CD4-positive, alpha-beta T cell (primary cell): Measurements from ENCODE around the gene DEFB132. TPM values are rescaled to one million over a fixed set of nuclear protein-coding genes. Genes with fewer than 3 reads are reported as not detected.

ENCODE experiments used
- ATAC-seq: fragments of 200-7000 bp; cut with Tn5 transposase; one replicate; pipeline ENCODE4 v1.10.0; 2022; ENCODE audit warnings: mild to moderate bottlenecking; ENCODE audit not compliant: poor library complexity
- CTCF ChIA-PET: fragments of 350-600 bp; sonication (Branson Sonifier 250); formaldehyde crosslinking; loops from one replicate; lab custom pipeline; 2021; ENCODE audit warnings: antibody characterized with exemption, inconsistent platforms; lab: Charles Lee
- POLR2A ChIA-PET: fragments of 350-600 bp; sonication (Branson Sonifier 250); formaldehyde crosslinking; loops from one replicate; lab custom pipeline; 2021; ENCODE audit warnings: antibody characterized with exemption, inconsistent platforms; lab: Charles Lee
- DNase-seq, 14 experiments: peaks; one replicate each; pipeline ENCODE4 v3.0.0-alpha.2; 2013 to 2020; ENCODE audit warnings: mixed read lengths in 2 of 14
- H3K27ac ChIP-seq, 2 donors: one replicate each; pipeline versions ENCODE4 v1.5.1 to v1.7.0; 2013; ENCODE audit warnings: low read length in 2 of 2, low read depth in 1 of 2, mild to moderate bottlenecking in 1 of 2
- H3K27me3 ChIP-seq, 2 experiments: 1 replicate in 1 of 2; 2 replicates in 1 of 2; pipeline versions ENCODE4 v1.6.1 to v1.7.0; 2013; ENCODE audit warnings: low read length in 2 of 2, control low read depth in 1 of 2, mild to moderate bottlenecking in 1 of 2, moderate library complexity in 1 of 2; ENCODE audit not compliant: insufficient read depth in 2 of 2, control insufficient read depth in 1 of 2
- H3K36me3 ChIP-seq: one replicate; pipeline ENCODE4 v1.6.1; 2013; ENCODE audit warnings: low read length, control low read depth; ENCODE audit not compliant: insufficient read depth
- H3K4me1 ChIP-seq: one replicate; pipeline ENCODE4 v1.6.1; 2013; ENCODE audit warnings: low read length, control low read depth; ENCODE audit not compliant: insufficient read depth
- H3K4me3 ChIP-seq: one replicate; pipeline ENCODE4 v1.5.1; 2013; ENCODE audit warnings: mild to moderate bottlenecking, low read length, moderate library complexity
- H3K9me3 ChIP-seq, 2 experiments: 1 replicate in 1 of 2; 2 replicates in 1 of 2; pipeline versions ENCODE4 v1.6.1 to v1.7.0; 2013; ENCODE audit warnings: low read length in 2 of 2, mild to moderate bottlenecking in 2 of 2, control low read depth in 1 of 2, moderate library complexity in 1 of 2; ENCODE audit not compliant: control insufficient read depth in 1 of 2, insufficient read depth in 1 of 2
- H3K27ac Mint-ChIP-seq: one replicate; pipeline ENCODE4 v1.8.0; 2020; ENCODE audit warnings: mixed read lengths
- H3K27me3 Mint-ChIP-seq: one replicate; pipeline ENCODE4 v1.8.0; 2021; ENCODE audit warnings: mixed read lengths
- H3K36me3 Mint-ChIP-seq: one replicate; pipeline ENCODE4 v1.8.0; 2021; ENCODE audit warnings: low read depth, mixed read lengths
- H3K4me1 Mint-ChIP-seq: one replicate; pipeline ENCODE4 v1.8.0; 2021; ENCODE audit warnings: low read depth, mixed read lengths
- H3K4me3 Mint-ChIP-seq: one replicate; pipeline ENCODE4 v1.8.0; 2020; ENCODE audit warnings: mild to moderate bottlenecking, mixed read lengths
- H3K9me3 Mint-ChIP-seq: one replicate; pipeline ENCODE4 v1.8.0; 2020; ENCODE audit warnings: mixed read lengths
- intact Hi-C, 2 experiments: fragments of 100-400 bp; cut with DNase I in 1 of 2; cut with micrococcal nuclease in 1 of 2; formaldehyde crosslinking; loops; one replicate each; pipeline versions ENCODE4 v1.15.1 to v1.9.0; 2023 to 2025; cut with DNase I, micrococcal nuclease
- total RNA-seq, 174 experiments: library from RNA in 2 of 174; stranded (reverse) in 2 of 174; gene quantifications; one replicate each; pipeline ENCODE4 v1.2.3 and lab custom pipeline; 2021 to 2026
- TF ChIP-seq, protein P1 (sequence below): fragments of 200-600 bp; IDR thresholded peaks from one replicate; pipeline ENCODE4 v1.8.0; 2022; ENCODE audit warnings: antibody characterized with exemption, mild to moderate bottlenecking

Gene DEFB132
- total RNA-seq, 2 experiments from 2014 or later = not detected

DNA sequence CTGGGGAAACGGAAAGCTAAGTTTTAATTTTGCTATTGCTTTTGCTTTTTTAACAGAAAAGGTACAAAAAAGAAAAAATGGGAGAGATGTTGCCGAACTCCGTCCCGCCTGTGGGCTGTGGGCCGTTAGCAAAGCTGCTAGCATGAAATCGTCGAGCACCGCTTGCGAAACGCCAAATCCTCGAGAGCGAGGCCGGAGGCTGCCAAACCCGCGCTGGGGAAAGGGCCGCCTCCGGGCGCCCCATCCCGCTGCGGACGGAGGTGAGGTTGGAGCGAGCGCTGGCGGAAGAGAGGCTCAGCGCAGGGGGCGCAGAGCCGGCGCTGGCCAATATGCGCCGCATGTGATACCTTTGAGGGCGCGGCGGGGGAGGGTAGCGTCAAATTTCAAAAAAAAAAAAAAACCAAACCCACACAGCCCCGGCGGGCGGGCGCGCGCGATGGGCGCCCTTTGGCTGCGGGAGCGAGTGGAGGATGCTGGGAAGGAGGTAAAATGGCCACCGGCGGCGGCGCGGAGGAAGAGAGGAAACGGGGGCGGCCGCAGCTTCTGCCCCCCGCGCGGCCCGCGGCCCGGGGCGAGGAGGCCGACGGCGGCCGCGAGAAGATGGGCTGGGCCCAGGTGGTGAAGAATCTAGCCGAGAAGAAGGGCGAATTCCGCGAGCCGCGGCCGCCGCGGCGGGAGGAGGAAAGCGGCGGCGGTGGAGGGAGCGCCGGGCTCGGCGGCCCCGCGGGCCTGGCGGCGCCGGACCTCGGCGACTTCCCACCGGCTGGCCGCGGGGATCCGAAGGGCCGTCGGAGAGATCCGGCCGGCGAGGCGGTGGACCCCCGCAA lies 39.8 kb downstream of the DEFB132 start, which contains the start of gene ZCCHC3:
Gene ZCCHC3 (plus strand): TSS at position 473 of the 827 bp plus-strand sequence. CDS start 17 bp downstream, at position 490.
- intact Hi-C loops = loop anchor here (1.0 to 5.0 kb wide), 2 partner anchors 28 to 245 kb away; partner anchors contain the start of genes SOX12 (in 2 of the 2) and CSNK2A1 (in 1 of the 2)
- no peaks in the 10 kb centered on the region for H3K27me3 ChIP-seq
- H3K4me1 ChIP-seq = peaks cover 30% of the 10 kb centered on the region
- Mint-ChIP-seq H3K4me3 (peak within 1 kb of the TSS; percentile 100), H3K9me3 (no peaks in the 10 kb centered on the region), H3K36me3 (peaks cover 30% of the 10 kb centered on the region), H3K4me1 (peaks cover 47% of the 10 kb centered on the region), H3K27ac (peak within 1 kb of the TSS; percentile 98), H3K27me3 (no peaks in the 10 kb centered on the region)
- POLR2A ChIA-PET = interaction anchor here (0.6 to 6.2 kb wide), 12 partner anchors 12 to 247 kb away, joined by 3 to 114 read pairs (median 5); partner anchors contain the start of genes CSNK2A1, DEFB129, SOX12 and TRIB3
- DNase-seq (peak; percentile 68 to 93 (median 80)), ATAC-seq (peak; percentile 86)
- peak within 1 kb of the TSS; percentile 76 to 78 for H3K27ac ChIP-seq
- no peaks in the 10 kb centered on the region for H3K9me3 ChIP-seq
- CTCF ChIA-PET = interaction anchor here (0.7 to 2.6 kb wide), 4 partner anchors 27 to 34 kb away, joined by 3 to 20 read pairs (median 6); no protein-coding TSS in a partner anchor
- H3K4me3 ChIP-seq = peak within 1 kb of the TSS; percentile 93
- TF ChIP-seq, protein P1, sequence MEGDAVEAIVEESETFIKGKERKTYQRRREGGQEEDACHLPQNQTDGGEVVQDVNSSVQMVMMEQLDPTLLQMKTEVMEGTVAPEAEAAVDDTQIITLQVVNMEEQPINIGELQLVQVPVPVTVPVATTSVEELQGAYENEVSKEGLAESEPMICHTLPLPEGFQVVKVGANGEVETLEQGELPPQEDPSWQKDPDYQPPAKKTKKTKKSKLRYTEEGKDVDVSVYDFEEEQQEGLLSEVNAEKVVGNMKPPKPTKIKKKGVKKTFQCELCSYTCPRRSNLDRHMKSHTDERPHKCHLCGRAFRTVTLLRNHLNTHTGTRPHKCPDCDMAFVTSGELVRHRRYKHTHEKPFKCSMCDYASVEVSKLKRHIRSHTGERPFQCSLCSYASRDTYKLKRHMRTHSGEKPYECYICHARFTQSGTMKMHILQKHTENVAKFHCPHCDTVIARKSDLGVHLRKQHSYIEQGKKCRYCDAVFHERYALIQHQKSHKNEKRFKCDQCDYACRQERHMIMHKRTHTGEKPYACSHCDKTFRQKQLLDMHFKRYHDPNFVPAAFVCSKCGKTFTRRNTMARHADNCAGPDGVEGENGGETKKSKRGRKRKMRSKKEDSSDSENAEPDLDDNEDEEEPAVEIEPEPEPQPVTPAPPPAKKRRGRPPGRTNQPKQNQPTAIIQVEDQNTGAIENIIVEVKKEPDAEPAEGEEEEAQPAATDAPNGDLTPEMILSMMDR = no peak
- peaks cover 16% of the 10 kb centered on the region for H3K36me3 ChIP-seq

GRCh38 chr20:297925-298775 lies 40.6 kb downstream of the DEFB132 start:
- ATAC-seq (peak; percentile 32), DNase-seq (peak; percentile 14 to 75 (median 33))
- H3K27ac Mint-ChIP-seq = peak overlapping the region; percentile 97
- Histone ChIP-seq H3K27ac (peak overlapping the region; percentile 76 to 78), H3K4me1 (peaks cover 30% of the 10 kb centered on the region), H3K9me3 (no peaks in the 10 kb centered on the region), H3K27me3 (no peaks in the 10 kb centered on the region), H3K36me3 (peaks cover 16% of the 10 kb centered on the region), H3K4me3 (peak overlapping the region; percentile 93)
- POLR2A ChIA-PET = interaction anchor here (0.8 to 6.2 kb wide), 10 partner anchors 11 to 246 kb away, joined by 3 to 114 read pairs (median 5); partner anchors contain the start of genes CSNK2A1, DEFB129 and SOX12
- no peaks in the 10 kb centered on the region for H3K9me3 Mint-ChIP-seq
- H3K27me3 Mint-ChIP-seq = no peaks in the 10 kb centered on the region
- H3K36me3 Mint-ChIP-seq = peaks cover 30% of the 10 kb centered on the region
- intact Hi-C loops = loop anchor here (1.0 to 5.0 kb wide), 2 partner anchors 27 to 244 kb away; partner anchors contain the start of genes SOX12 (in 2 of the 2) and CSNK2A1 (in 1 of the 2)
- H3K4me3 Mint-ChIP-seq = peak overlapping the region; percentile 98
- H3K4me1 Mint-ChIP-seq = peaks cover 47% of the 10 kb centered on the region
- CTCF ChIA-PET = interaction anchor here (1.0 to 2.6 kb wide), 3 partner anchors 26 to 33 kb away, joined by 3 to 20 read pairs (median 5); no protein-coding TSS in a partner anchor
- TF ChIP-seq, protein P1 = no peak
